GM18909 (cell line): Measurements from ENCODE around the gene IL25.
"Not testable (repeated sequence)": the region's sequence is repeated elsewhere in the genome, so short reads cannot be mapped to it uniquely, and the experiment has no call there.

Experiments used
- ATAC-seq: cut with Tn5 transposase; IDR thresholded peaks from one replicate; pipeline ENCODE4 v1.9.1; 2021; ENCODE audit warnings: mild to moderate bottlenecking; ENCODE audit not compliant: unreplicated experiment, poor library complexity

Gene IL25

DNA sequence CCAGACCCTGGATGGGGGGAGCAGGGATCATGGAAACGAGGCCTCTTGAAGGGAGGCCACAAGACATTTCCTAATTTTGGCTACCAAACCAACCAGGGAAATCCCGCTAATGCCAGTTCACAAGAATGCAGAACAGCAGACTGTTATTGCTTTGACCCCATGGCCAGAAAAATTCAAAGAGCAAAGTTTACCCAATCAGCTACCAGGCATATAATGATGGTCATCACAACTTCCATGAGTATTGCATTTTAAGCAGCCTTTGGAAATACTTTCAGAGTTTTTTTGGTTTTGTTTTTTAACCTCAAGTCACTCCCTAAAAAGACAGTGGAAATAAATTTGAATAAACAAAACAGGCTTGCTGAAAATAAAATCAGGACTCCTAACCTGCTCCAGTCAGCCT is at the start of gene IL25:
Gene IL25, plus strand, starts transcription at position 301 of the 400 bp plus-strand sequence.
- no peak for ATAC-seq

DNA sequence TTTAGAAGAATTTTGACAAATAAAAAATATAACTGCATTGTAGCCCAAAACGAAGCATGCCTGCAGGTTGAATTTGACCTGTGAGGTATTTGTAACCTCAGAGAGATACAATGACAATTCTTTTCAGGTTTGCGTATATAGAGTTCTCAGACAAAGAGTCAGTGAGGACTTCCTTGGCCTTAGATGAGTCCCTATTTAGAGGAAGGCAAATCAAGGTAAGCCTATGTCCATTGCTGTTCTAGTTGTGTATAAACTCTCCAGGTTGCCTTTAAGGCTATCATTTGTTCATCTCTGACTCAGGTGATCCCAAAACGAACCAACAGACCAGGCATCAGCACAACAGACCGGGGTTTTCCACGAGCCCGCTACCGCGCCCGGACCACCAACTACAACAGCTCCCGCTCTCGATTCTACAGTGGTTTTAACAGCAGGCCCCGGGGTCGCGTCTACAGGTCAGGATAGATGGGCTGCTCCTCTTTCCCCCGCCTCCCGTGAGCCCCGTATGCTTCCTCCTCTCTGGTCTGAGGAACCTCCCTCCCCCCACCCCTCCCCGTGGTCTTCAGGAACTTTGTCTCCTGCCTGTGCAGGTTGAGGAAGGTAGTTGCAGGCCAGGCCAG is 48.7 kb upstream of the IL25 start:
- no peak for ATAC-seq

- no peak for ATAC-seq
Measured at GRCh38 chr14:23324455-23324846, 48.2 kb upstream of the IL25 start.

- ATAC-seq = no peak
Measured at GRCh38 chr14:23324993-23325392, 47.6 kb upstream of the IL25 start.

DNA sequence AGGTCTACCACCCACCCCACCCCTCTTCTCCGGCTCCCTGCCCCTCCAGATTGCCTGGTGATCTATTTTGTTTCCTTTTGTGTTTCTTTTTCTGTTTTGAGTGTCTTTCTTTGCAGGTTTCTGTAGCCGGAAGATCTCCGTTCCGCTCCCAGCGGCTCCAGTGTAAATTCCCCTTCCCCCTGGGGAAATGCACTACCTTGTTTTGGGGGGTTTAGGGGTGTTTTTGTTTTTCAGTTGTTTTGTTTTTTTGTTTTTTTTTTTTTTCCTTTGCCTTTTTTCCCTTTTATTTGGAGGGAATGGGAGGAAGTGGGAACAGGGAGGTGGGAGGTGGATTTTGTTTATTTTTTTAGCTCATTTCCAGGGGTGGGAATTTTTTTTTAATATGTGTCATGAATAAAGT is 46.9 kb upstream of the IL25 start:
- ATAC-seq = not testable (repeated sequence)

- ATAC-seq = no peak
Measured at GRCh38 chr14:23326491-23327332, 45.9 kb upstream of the IL25 start.

DNA sequence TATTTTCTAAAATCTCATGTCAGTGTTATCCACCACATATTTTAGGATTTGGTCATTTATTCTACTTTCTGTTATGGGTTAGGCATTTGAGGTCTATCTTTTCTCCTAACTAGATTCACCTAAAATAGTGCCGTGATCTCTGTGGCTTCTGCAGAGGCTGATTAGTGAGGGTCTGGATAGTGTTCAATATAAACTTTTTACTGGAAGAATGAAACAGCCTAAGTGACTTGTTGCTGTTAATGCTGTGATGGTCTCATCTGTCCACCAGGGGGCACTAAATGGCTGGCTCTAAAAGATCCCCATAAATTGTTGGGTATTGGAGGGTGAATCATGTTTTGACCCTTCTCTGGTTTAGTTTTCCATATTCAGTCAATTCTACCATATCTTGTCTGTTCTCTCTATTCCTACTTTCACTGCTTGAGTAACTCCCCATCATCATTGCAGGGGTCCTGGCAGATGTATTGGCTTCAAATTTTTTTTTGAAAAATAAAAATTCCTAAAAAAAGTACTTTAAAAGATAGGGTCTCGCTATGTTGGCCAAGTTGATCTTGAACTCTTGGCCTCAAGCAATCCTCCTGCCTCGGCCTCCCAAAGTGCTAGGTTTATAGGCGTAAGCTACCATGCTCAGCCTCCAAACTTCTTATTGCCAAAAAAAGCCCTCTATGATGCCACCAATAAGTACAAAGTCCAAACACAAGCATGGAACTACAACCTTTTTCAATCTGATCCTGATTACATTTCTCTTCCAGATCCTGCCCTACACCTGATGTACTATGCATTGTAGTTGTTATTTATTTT is 44.5 kb upstream of the IL25 start:
- peak; percentile 58 for ATAC-seq

- no peak for ATAC-seq
Measured at GRCh38 chr14:23335623-23336022, 37.0 kb upstream of the IL25 start.

DNA sequence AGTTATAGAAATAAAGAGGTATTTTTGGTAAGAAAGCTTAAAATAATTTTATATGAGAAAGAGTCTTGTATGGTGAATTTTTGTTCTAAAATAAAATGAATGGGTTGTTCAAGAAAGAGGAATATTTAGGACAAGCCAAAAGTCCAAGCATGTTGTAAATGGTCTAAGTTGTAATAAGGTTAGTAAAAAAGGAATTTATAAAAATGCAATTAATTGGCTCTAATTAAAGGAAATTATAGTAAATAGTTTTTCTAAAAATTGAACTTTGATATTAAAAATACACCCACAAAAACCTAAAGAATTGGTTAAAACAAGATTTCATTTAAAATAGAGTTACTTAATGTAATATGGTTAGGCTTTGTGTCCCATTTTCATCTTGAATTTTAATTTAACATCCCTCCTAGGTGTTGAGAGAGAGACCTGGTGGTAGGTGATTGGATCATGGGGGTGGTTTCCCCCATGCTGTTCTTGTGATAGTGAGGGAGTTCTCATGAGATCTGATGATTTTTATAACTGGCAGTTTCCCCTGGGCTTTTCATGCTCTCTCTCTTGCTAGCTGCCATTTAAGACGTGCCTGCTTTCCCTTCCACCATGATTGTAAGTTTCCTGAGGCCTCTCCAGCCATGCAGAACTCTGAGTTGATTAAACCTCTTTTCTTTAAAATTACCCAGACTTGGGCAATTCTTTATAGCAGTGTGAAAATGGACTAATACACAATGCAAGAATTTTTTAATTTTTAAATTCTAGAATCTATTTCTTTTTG is 32.9 kb upstream of the IL25 start:
- no peak for ATAC-seq

DNA sequence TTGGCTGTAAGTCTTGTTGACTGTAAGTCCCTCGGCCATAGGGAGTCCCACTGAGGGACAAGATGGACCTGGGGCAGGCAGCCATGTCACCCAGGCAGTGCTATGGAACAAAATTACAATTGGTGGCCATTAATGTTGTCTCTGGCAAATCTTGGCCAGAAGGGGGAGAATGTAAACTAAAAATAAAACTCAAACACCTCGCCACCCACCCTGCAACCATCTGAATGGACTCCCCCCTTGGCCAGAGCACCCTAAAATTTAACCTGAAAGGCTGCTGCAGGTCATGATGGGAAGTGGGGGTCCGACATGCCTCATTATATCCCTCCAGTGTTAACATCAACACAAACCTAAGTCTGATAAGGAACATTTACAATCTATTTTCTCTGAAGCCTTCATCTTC is 28.1 kb upstream of the IL25 start:
- ATAC-seq = no peak

- no peak for ATAC-seq
Measured at GRCh38 chr14:23345987-23346692, 26.5 kb upstream of the IL25 start.

DNA sequence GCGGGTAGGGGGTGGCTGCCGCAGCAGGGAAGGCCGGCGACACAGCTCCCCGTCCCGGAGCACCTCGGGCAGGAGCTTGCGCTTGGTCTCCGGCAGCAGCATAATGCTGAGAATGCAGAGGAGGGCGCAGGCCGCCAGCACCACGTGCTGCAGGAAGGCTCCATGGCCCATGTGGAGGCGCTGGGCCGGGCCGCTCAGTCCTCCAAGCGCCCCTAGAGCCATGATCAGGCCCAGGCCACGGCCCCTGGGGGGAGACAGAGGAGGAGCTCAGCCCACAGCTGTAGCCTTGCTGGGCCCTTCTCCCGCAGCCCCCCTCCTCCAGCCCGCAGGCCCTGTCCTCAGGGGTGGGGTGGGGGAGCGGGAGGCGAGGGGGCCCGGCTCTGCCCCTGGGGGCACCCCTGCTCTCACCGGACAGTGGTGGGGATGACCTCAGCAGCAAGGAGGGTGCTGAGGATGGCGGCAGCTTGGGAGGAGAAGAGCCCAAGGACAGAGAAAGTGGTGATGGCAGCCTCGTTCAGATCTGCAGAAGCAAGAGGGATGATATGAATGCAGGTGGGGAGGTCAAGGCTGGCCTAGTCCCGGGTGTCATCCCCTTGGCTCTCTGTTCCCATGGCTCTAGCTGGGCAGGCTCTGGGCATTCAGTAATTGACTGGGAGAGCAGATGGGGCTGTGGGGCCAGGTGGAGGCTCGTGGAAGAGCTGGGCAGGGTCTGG is 25.8 kb upstream of the IL25 start:
- ATAC-seq = no peak

DNA sequence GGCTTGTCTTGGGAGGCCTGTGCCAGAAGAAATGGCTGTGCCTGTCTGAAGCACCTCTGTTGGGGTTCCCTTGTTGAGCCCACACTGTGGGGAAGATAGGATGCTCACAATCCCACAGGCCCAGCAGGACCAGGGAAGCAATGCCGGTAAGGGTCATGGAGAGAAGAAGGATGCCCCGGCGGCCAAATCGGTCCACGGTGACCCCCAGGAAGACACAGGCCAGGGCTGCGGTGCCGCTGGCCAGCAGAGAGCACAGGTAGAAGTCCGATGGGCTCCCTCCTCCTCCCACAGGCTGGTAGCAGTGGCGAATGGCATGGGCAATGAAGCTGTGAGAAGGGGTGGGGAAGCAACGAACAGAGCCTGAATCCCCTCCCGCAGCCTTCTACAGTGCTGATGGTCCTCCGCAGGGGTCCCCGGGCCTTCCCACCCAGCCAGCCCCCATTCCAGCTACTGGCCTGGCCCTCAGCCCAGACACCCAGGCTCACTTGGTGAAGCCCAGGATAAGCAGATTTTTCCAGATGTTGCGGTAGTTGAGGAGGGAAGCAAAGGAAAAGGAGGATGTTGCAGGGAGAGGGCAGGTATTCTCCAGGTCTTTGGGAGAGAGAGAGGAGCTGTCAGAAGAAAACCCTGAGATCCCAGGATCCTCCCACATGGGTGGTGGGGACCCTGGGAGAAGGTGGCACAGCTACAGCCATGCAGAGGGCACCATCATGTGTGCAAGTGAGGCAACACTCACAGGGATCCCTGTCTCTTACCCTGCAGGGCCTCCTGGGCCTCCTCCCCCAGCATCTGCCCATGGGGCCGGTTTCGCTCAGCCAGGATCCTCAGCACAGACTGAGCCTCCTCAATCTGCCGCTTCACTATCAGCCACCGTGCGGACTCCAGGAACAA is 25.0 kb upstream of the IL25 start:
- no peak for ATAC-seq

- no peak for ATAC-seq
Measured at GRCh38 chr14:23348297-23348655, 24.3 kb upstream of the IL25 start.

GRCh38 chr14:23349156-23349845 is 23.3 kb upstream of the IL25 start:
- no peak for ATAC-seq

DNA sequence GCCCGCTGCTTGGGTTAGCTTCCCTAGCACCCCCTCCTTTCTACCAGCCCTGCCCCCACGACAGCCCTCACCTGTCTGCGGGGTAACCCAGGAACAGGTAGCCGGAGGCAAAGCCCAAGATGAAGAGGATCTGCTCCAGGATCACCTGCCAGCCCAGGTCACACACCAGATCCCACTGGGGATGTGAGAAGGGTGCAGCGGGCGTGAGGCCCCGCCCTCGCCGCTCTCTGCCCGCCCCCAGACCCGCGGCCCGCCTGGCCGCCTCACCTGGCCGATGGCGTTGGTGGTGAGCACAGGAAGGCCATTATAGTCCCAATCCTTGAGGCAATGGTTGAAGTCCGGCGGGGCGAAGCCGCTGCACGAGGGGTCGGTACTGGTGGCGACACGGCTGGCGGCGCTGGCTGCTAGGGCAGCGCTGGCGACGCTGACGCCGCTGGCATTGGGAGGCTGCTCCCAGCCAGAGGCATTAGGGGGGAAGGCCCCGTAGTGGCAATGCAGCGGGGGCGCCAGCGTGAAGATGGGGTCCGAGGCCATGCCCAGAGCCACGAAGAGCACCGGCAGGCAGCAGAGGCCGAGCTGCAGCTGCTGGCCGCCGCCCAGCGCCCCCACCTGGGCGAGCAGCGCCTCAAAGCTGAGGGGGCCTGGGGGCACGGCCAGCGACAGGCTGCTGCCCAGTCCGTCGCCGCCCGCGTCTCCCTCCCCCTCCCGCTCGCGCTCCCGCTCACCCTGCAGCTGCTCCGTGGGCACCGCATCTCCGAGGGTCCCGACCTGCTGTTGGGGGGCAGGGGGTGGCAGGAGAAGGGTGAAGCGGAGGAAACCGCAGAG is 20.7 kb upstream of the IL25 start:
- no peak for ATAC-seq
